Measurements from ENCODE around the gene TTLL9.
A peak's percentile ranks its signal among the peaks of the same experiment; 100 is the strongest.
"Not testable (repeated sequence)": the region's sequence is repeated elsewhere in the genome, so short reads cannot be mapped to it uniquely, and the experiment has no call there.

TTLL9 gene

DNA sequence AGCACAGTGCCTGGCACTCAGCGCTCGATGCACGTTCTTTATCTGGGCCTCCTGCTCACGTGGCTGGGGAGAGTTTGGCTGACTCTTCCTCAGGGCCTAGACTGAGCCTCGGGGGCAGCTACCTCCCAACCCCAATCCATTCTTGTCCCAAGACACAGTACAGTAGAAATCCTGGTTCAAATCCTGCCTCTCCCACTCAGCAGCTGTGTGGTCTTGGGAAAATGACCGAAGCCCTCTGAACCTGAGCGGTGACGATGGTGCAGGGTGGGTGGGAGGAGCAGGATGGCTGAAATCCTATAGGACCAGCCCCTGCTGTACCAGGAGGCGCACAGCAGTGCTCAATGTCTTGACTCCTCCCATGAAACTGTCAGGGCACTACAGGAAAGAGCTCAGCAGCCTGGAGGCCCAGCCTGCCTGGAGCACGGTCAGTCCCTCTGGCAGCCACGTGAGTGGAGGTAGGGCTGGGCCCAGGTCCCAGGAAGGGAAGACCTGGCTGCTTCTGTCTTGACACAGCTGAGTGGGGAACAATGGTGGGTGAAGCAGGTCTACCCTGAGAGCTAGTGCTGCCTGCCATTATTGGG lies 49.9 kb downstream of the TTLL9 start:
- no peak for DNase-seq

DNA sequence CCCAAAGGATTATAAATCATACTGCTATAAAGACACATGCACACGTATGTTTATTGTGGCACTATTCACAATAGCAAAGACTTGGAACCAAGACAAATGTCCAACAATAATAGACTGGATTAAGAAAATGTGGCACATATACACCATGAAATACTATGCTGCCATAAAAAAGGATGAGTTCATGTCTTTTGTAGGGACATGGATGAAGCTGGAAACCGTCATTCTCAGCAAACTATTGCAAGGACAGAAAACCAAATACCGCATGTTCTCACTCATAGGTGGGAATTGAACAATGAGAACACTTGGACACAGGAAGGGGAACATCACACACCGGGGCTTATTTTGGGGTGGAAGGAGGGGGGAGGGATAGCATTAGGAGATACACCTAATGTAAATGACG lies 51.0 kb downstream of the TTLL9 start:
- not testable (repeated sequence) for DNase-seq

DNA sequence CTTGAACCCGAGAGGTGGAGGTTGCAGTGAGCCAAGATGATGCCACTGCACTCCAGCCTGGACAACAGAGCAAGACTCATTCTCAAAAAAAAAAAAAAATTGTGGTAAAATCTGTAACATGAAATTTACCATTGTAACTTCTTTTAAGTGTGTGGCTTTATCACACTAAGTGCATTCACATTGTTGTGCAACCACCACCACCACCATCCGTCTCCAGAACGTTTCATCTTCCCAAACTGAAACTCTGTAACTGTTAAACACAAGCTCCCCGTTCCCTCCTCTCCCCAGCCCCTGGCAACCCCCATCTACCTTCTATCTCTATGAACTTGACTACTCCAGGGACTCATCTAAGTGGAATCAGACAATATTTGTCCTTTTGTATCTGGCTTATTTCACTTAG lies 51.7 kb downstream of the TTLL9 start:
- DNase-seq = no peak

DNA sequence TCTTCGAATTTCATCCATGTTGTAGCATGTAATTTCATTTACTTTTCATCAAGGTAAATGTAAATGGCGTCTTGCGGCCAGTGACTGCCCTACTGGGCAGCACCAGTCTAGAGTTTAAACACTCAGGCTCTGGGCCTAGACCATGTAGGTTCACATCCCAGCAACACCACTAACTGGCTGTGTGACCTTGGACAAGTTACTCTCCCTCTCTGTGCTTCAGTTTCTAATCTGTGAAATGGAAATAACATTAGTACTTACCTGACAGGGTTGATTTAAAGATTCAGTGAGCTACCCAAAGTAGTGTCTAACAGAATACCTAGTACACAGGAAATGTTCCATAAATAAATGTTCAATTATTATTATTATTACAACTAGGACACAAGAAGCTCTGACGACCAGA lies 52.2 kb downstream of the TTLL9 start:
- no peak for DNase-seq

DNA sequence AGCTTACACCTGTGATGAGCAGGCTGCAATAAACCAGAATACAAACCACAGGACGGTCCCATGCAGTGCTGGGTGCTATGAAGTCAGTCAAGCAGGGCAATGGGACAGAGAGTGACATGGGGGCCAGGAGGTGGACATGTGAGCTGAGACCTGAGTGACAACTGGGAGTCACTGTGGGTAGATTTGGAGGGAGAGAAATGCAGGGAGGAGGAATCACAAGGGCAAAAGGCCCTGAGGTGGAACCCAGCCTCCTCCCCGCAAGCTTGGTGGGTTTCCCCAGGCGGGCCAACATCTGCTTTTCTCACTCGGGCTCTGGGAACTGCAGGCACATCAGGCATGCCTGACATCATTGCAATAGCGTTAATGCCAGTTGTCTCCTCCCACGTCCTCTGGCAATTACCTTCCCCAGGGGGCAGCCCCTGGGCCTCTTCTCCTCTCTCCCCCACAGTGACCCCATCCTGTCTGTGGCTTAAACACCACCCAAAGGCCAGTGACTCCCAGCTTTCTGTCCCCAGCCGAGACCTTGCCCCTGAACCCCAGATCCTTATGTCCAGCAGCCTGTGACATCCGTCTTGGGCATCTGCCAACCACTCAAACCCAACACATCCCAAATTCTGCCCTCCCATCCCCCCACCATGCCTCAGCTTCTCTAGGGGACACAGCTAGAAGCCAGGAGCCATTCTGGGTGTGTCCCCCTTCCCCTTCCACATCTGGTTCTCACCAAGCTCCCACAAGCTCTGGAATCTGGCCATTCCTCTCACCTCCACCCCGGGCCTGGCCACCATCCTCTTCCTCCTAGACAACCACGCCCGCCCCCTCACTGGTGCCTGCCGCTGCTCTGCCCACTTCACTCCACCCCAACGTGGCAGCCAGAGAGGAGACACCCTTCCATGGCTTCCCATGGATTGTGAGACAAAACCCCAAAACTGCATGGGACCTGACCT lies 53.2 kb downstream of the TTLL9 start:
- no peak for DNase-seq

GRCh38 chr20:31924561-31924960 lies 54.1 kb downstream of the TTLL9 start:
- no peak for DNase-seq

DNA sequence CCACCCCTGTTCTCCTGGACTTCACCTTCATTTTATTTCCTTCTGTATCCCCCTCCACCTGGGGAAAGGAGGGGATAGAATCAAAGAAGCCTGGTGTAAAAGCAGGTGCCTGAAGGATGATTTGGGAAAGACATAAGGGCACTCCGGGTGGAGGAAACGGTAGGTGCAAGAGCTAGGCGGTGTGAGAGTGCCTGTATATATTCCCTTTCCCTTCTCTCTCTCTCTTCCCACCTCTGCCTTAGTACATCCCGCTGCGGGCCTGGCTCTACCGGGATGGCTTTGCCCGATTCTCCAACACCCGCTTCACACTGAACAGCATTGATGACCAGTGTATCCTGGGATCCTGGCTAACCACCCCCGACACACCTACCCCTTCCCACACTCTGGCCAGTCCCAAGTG lies 55.2 kb downstream of the TTLL9 start:
- no peak for DNase-seq

DNA sequence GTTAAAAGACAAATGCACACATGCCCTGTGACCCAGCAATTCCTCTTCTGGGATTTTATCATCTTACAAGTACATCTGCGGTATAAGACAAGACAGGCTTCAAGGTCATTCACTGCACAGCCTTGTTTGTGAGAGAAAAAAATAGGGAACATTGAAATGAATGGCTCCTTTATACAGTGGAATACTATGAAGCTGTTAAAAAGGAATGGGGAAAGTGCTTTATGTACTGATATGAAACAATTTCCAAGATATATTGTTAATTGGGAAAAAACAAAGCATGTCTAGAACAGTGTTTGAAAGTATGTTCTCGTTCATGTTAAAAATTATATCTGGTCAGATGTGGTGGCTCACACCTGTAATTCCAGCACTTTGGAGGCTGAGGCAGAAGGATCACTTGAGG lies 56.1 kb downstream of the TTLL9 start:
- no peak for DNase-seq

DNA sequence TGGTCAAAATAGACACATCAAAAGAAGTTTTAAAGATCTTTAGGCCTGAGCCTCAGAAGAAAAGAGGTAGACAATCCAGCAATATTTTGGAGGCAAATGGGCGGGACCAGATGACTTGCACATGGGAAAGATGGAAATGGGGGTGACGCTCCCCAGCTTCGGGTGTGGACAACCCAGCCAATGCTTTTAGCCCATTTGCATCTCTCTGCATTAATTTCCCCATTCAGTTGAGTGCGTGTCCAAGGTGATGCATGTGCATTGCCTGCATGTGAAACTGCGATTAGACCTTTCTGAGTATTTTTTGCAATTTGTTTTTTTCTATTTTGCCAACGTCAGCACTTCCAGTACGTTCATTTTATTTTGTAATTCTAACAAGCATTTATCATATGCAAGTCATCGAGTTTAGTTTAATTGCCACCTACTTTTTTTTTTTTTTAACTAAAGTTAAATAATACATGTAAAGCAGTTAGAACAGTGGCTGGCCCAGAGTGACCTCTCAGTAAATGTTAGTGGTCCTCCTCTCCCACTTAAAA lies 57.3 kb downstream of the TTLL9 start:
- DNase-seq = no peak

GRCh38 chr20:31929631-31930030 lies 59.2 kb downstream of the TTLL9 start:
- DNase-seq = not testable (repeated sequence)

DNA sequence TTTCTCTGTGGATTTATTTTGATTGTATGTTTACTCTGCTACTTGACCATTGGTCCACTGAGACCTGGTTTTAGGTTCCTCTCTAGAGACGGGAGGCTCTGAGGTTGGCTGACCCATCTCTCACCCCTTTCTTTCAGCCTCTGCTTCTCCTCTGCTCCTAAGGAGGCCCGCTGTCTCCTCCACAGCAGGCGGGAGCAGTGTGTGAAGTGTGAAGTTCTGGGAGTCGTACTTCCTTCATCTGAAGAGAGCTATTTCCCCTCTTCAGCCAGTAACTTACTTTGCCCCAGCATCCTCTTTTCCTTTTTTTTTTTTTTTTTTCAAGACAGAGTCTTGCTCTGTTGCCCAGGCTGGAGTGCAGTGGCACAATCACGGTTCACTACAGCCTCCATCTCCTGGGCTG lies 60.3 kb downstream of the TTLL9 start:
- DNase-seq = no peak

- no peak for DNase-seq
Observed at GRCh38 chr20:31933698-31934097, 63.3 kb downstream of the TTLL9 start.

GRCh38 chr20:31934491-31934890 lies 64.1 kb downstream of the TTLL9 start:
- DNase-seq = no peak

GRCh38 chr20:31934968-31935764 lies 64.7 kb downstream of the TTLL9 start:
- DNase-seq = no peak

DNA sequence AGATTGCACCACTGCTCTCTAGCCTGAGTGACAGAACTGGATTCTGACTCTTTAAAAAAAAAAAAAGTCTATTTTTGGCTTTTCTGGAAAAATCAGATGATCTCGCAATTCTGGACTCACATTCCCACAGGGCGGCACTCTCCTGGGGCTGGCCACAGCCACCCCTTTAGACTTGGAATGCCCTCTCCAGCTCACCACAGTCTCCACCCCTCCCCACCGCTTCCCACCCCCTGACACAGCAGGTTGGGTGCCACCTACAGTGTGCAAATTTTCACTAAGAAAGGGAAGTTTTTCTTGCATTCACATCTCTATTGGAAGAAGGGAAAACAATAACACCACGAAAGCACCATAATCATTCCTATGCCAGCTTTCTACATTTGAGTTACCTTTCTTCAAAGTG lies 66.0 kb downstream of the TTLL9 start:
- DNase-seq = no peak

GRCh38 chr20:31937820-31938219 lies 67.4 kb downstream of the TTLL9 start:
- no peak for DNase-seq

DNA sequence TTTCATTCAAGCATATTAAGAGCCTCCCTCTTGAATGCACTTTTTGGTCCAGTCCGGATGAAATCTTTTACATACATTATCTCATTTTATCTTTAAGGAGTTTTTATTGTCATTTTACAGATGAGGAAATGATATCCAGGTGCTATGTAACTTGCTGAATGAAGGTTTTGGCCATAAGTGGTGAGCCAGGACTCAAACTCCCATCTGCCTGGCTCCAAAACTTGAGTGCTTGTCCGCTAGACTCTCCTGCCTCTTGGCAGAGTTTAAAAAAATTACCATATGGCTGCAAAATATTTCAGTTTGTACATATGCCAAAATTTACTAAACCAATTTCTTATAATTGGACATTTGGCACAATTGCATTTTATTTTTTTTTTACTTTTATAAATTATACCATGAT lies 69.2 kb downstream of the TTLL9 start:
- DNase-seq = no peak

DNA sequence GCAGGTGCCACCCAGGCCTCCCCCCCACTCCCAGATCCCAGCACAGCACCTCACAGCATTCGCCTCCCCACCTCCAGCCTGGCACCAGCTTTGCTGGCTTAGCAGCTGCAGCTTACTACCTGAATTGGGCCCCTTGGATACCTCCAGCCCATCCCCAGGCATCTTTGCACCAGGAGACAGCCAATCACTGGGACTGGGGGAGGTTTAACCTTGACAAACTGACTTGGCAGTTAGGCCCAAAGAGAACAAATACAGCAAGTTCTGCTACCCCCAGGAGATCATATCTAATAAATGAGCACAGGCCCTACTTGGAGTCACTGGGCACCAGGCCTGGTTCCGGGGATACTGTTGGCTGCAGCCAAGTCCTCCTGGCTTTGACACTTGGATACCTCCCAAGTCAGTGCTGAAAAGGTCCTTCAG lies 72.6 kb downstream of the TTLL9 start:
- DNase-seq = no peak

- DNase-seq = no peak
Observed at GRCh38 chr20:31945319-31945718, 74.9 kb downstream of the TTLL9 start.

- peak in 1 of 2 experiments; percentile 11 for DNase-seq
Observed at GRCh38 chr20:31945785-31946184, 75.4 kb downstream of the TTLL9 start.

- DNase-seq = no peak
Observed at GRCh38 chr20:31948008-31948407, 77.6 kb downstream of the TTLL9 start.

GRCh38 chr20:31949877-31950646 lies 79.6 kb downstream of the TTLL9 start:
- no peak for DNase-seq

GRCh38 chr20:31951203-31951529 lies 80.7 kb downstream of the TTLL9 start:
- no peak for DNase-seq

Measured in cerebellar nuclear complex (tissue), 1 donor.